HepG2 (cell line): Measurements from ENCODE around the gene DDX39B. TPM values are rescaled to one million over a fixed set of nuclear protein-coding genes. Genes with fewer than 3 reads are reported as not detected.

Source experiments
- EP300 ChIP-seq, 3 experiments: sonication (generic) in 1 of 3; formaldehyde crosslinking in 1 of 3; IDR thresholded peaks; 2 replicates each; pipeline versions ENCODE4 v1.5.1 to v1.6.1; 2011 to 2020; ENCODE audit warnings: low read depth in 2 of 3, low read length in 2 of 3, borderline replicate concordance in 1 of 3, improper control_type of control experiment in 1 of 3, mild to moderate bottlenecking in 1 of 3, missing genetic modification reagents in 1 of 3, moderate library complexity in 1 of 3
- KLF16 ChIP-seq, 2 experiments: sonication (generic) in 1 of 2; formaldehyde crosslinking in 1 of 2; IDR thresholded peaks; 2 replicates each; pipeline versions ENCODE4 v1.6.1 to v1.8.0; 2016 to 2023; ENCODE audit warnings: missing genetic modification reagents in 2 of 2, missing compliant biosample characterization in 1 of 2
- MXI1 ChIP-seq: IDR thresholded peaks from 3 replicates; pipeline ENCODE4 v1.6.1; 2012; ENCODE audit warnings: low read depth, low read length, inconsistent platforms, borderline replicate concordance
- NRL ChIP-seq: sonication (generic); formaldehyde crosslinking; IDR thresholded peaks from 2 replicates; pipeline ENCODE4 v1.5.0; 2020; ENCODE audit warnings: missing genetic modification reagents, mild to moderate bottlenecking, moderate library complexity, borderline replicate concordance
- POLR2G ChIP-seq: fragments of 200-400 bp; formaldehyde crosslinking; IDR thresholded peaks from 2 replicates; pipeline ENCODE4 v1.6.1; 2018; ENCODE audit warnings: mild to moderate bottlenecking, low read depth, low read length, moderate library complexity
- TEAD3 ChIP-seq: optimal IDR thresholded peaks from 2 replicates; pipeline ENCODE3; 2016; ENCODE audit warnings: borderline replicate concordance
- TP53 ChIP-seq: sonication (generic); formaldehyde crosslinking; conservative IDR thresholded peaks from 2 replicates; pipeline ENCODE4 v1.4.0; 2020; ENCODE audit warnings: missing genetic modification reagents
- ZNF333 ChIP-seq: sonication (generic); formaldehyde crosslinking; IDR thresholded peaks from 2 replicates; pipeline ENCODE4 v1.4.0; 2020; ENCODE audit warnings: mild to moderate bottlenecking, missing genetic modification reagents, borderline replicate concordance
- ZNF879 ChIP-seq: sonication (generic); formaldehyde crosslinking; IDR thresholded peaks from 2 replicates; pipeline ENCODE4 v1.8.1; 2023; ENCODE audit warnings: missing genetic modification reagents
- polyA plus RNA-seq, 8 experiments: library from polyadenylated mRNA; depleted of rRNA in 3 of 8; stranded (reverse) in 7 of 8; unstranded in 1 of 8; fragments of >200 nt; fragmentation: Illumina TruSeq in 4 of 8; extraction: Trizol in 4 of 8; gene quantifications; 2 replicates each; pipeline versions ENCODE4 v1.2.1 to v1.2.3, GENCODE V29; 2011 to 2016; ENCODE audit warnings: low read depth in 4 of 8, missing spikeins in 1 of 8, mixed read lengths in 1 of 8; ENCODE audit not compliant: insufficient read depth in 1 of 8
- total RNA-seq, 5 experiments: library from RNA; depleted of rRNA; stranded (reverse); fragments of >200 nt; fragmentation: Illumina TruSeq; extraction: Trizol; gene quantifications; 2 replicates each; pipeline ENCODE4 v1.2.3, GENCODE V29; 2016; ENCODE audit warnings: low read depth in 1 of 5
- TF ChIP-seq, protein P1 (sequence below): sonication (generic); formaldehyde crosslinking; IDR thresholded peaks from 2 replicates; pipeline ENCODE4 v1.4.0; 2020; ENCODE audit warnings: missing genetic modification reagents
- TF ChIP-seq, protein P2 (sequence below): sonication (generic); formaldehyde crosslinking; IDR thresholded peaks from 2 replicates; pipeline ENCODE4 v1.5.1; 2020; ENCODE audit warnings: mild to moderate bottlenecking, moderate library complexity, missing genetic modification reagents
- TF ChIP-seq, protein P3 (sequence below): sonication (generic); formaldehyde crosslinking; IDR thresholded peaks from 2 replicates; pipeline ENCODE4 v1.4.0; 2020; ENCODE audit warnings: mild to moderate bottlenecking, missing genetic modification reagents
- TF ChIP-seq, protein P4 (sequence below): IDR thresholded peaks from 2 replicates; pipeline ENCODE4 v1.6.1; 2018; ENCODE audit warnings: missing genetic modification reagents, mild to moderate bottlenecking, missing compliant biosample characterization
- TF ChIP-seq, protein P5 (sequence below): sonication (generic); formaldehyde crosslinking; IDR thresholded peaks from 2 replicates; pipeline ENCODE4 v1.4.0; 2020; ENCODE audit warnings: missing genetic modification reagents

The DDX39B gene
- total and polyA plus RNA-seq, 2 of the 13 experiments (the other 11 are each of a cell fraction or from before 2014, with no cell fraction given) = 570 to 678 TPM

GRCh38 chr6:31493875-31494694, 47.7 kb downstream of the DDX39B start (continued):
- TF ChIP-seq, protein P1, sequence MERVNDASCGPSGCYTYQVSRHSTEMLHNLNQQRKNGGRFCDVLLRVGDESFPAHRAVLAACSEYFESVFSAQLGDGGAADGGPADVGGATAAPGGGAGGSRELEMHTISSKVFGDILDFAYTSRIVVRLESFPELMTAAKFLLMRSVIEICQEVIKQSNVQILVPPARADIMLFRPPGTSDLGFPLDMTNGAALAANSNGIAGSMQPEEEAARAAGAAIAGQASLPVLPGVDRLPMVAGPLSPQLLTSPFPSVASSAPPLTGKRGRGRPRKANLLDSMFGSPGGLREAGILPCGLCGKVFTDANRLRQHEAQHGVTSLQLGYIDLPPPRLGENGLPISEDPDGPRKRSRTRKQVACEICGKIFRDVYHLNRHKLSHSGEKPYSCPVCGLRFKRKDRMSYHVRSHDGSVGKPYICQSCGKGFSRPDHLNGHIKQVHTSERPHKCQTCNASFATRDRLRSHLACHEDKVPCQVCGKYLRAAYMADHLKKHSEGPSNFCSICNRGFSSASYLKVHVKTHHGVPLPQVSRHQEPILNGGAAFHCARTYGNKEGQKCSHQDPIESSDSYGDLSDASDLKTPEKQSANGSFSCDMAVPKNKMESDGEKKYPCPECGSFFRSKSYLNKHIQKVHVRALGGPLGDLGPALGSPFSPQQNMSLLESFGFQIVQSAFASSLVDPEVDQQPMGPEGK (CRISPR knock-in tag) = peak; percentile 46; the same call in 1 of the 2 replicates
- TF ChIP-seq, protein P2, sequence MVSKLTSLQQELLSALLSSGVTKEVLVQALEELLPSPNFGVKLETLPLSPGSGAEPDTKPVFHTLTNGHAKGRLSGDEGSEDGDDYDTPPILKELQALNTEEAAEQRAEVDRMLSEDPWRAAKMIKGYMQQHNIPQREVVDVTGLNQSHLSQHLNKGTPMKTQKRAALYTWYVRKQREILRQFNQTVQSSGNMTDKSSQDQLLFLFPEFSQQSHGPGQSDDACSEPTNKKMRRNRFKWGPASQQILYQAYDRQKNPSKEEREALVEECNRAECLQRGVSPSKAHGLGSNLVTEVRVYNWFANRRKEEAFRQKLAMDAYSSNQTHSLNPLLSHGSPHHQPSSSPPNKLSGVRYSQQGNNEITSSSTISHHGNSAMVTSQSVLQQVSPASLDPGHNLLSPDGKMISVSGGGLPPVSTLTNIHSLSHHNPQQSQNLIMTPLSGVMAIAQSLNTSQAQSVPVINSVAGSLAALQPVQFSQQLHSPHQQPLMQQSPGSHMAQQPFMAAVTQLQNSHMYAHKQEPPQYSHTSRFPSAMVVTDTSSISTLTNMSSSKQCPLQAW = peak; percentile 33; the same call in 1 of the 2 replicates
- no peak for TF ChIP-seq EP300 (IDR thresholded peaks at IDR 0.05; ENCODE audit: low read depth in 2 of 2, low read length in 2 of 2)
- TF ChIP-seq EP300 (CRISPR knock-in tag; IDR thresholded peaks at IDR 0.05; ENCODE audit: borderline replicate concordance) = no peak
- TF ChIP-seq, protein P3, sequence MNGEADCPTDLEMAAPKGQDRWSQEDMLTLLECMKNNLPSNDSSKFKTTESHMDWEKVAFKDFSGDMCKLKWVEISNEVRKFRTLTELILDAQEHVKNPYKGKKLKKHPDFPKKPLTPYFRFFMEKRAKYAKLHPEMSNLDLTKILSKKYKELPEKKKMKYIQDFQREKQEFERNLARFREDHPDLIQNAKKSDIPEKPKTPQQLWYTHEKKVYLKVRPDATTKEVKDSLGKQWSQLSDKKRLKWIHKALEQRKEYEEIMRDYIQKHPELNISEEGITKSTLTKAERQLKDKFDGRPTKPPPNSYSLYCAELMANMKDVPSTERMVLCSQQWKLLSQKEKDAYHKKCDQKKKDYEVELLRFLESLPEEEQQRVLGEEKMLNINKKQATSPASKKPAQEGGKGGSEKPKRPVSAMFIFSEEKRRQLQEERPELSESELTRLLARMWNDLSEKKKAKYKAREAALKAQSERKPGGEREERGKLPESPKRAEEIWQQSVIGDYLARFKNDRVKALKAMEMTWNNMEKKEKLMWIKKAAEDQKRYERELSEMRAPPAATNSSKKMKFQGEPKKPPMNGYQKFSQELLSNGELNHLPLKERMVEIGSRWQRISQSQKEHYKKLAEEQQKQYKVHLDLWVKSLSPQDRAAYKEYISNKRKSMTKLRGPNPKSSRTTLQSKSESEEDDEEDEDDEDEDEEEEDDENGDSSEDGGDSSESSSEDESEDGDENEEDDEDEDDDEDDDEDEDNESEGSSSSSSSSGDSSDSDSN (CRISPR knock-in tag) = peak; percentile 56
- TF ChIP-seq POLR2G = no peak
- TF ChIP-seq TP53 = no peak
- TF ChIP-seq KLF16 (CRISPR knock-in tag; IDR thresholded peaks at IDR 0.05) = 0 out of 4 replicates have a peak, but pooled peaks of 1 of the 2 experiments have one; percentile 48
- TF ChIP-seq NRL (CRISPR knock-in tag) = 0 out of 2 replicates have a peak, but pooled peaks have one; percentile 10
- no peak for TF ChIP-seq MXI1
- no peak for TF ChIP-seq ZNF879
- TF ChIP-seq, protein P4, sequence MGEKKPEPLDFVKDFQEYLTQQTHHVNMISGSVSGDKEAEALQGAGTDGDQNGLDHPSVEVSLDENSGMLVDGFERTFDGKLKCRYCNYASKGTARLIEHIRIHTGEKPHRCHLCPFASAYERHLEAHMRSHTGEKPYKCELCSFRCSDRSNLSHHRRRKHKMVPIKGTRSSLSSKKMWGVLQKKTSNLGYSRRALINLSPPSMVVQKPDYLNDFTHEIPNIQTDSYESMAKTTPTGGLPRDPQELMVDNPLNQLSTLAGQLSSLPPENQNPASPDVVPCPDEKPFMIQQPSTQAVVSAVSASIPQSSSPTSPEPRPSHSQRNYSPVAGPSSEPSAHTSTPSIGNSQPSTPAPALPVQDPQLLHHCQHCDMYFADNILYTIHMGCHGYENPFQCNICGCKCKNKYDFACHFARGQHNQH (CRISPR knock-in tag) = peak; percentile 65; the same call in 1 of the 2 replicates
- peak; percentile 57; the same call in 1 of the 2 replicates for TF ChIP-seq ZNF333 (CRISPR knock-in tag)
- TF ChIP-seq TEAD3 (CRISPR knock-in tag) = peak; percentile 74
- TF ChIP-seq, protein P5, sequence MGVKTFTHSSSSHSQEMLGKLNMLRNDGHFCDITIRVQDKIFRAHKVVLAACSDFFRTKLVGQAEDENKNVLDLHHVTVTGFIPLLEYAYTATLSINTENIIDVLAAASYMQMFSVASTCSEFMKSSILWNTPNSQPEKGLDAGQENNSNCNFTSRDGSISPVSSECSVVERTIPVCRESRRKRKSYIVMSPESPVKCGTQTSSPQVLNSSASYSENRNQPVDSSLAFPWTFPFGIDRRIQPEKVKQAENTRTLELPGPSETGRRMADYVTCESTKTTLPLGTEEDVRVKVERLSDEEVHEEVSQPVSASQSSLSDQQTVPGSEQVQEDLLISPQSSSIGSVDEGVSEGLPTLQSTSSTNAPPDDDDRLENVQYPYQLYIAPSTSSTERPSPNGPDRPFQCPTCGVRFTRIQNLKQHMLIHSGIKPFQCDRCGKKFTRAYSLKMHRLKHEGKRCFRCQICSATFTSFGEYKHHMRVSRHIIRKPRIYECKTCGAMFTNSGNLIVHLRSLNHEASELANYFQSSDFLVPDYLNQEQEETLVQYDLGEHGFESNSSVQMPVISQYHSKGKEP (CRISPR knock-in tag) = peak; percentile 24; the same call in 1 of the 2 replicates
